ENCODE results near the gene CEP43. TPM values are rescaled to one million over a fixed set of nuclear protein-coding genes. Genes with fewer than 3 reads are reported as not detected.
"Not testable (repeated sequence)": the region's sequence is repeated elsewhere in the genome, so short reads cannot be mapped to it uniquely, and the experiment has no call there.

CEP43 gene
- 1 to 10 TPM; 6.1 to 6.9 TPM for polyA plus RNA-seq

GRCh38 chr6:166999145-166999883 is at the start of gene CEP43:
Gene CEP43 (plus strand): TSS chr6:166999397. CDS start chr6:166999413, 16 bp downstream.
- Histone ChIP-seq H3K27me3 (ENCODE audit: control insufficient read depth in 1 of 2, insufficient read depth in 2 of 2, low read length in 2 of 2) (no peaks in the 10 kb centered on the region), H3K36me3 (ENCODE audit: control insufficient read depth in 2 of 2, insufficient read depth in 2 of 2, low read length in 1 of 2) (peaks cover 0 to 4% of the 10 kb centered on the region in 2 donors), H3K4me3 (ENCODE audit: low read depth in 1 of 2, low read length in 2 of 2) (peak within 1 kb of the TSS; percentile 95 to 99), H3K9me3 (ENCODE audit: control insufficient read depth in 2 of 2, insufficient read depth in 1 of 2, low read depth in 1 of 2, low read length in 1 of 2) (no peaks in the 10 kb centered on the region), H3K27ac (ENCODE audit: low read depth in 2 of 2, low read length in 1 of 2) (peak within 1 kb of the TSS; percentile 21 to 79), H3K4me1 (ENCODE audit: control insufficient read depth in 2 of 2, insufficient read depth in 2 of 2, low read length in 1 of 2) (peaks cover 0 to 4% of the 10 kb centered on the region in 2 donors)
- WGBS, 2 donors = 0 to 1% methylated on average over 68 to 93 of the region's 93 CpGs

GRCh38 chr6:166949528-166950442 is 49.4 kb upstream of the CEP43 start:
- peaks cover 3 to 9% of the 10 kb centered on the region in 2 donors for H3K36me3 ChIP-seq (ENCODE audit: control insufficient read depth in 2 of 2, insufficient read depth in 2 of 2, low read length in 1 of 2)

GRCh38 chr6:166950443-166950821 is 48.8 kb upstream of the CEP43 start:
- Histone ChIP-seq H3K27ac (ENCODE audit: low read depth in 2 of 2, low read length in 1 of 2) (peak overlapping the region in 1 of 2 donors; percentile 4), H3K27me3 (ENCODE audit: control insufficient read depth in 1 of 2, insufficient read depth in 2 of 2, low read length in 2 of 2) (no peaks in the 10 kb centered on the region), H3K4me3 (ENCODE audit: low read depth in 1 of 2, low read length in 2 of 2) (no peak overlapping the region), H3K9me3 (ENCODE audit: control insufficient read depth in 2 of 2, insufficient read depth in 1 of 2, low read depth in 1 of 2, low read length in 1 of 2) (no peaks in the 10 kb centered on the region), H3K4me1 (ENCODE audit: control insufficient read depth in 2 of 2, insufficient read depth in 2 of 2, low read length in 1 of 2) (peaks cover 0 to 11% of the 10 kb centered on the region in 2 donors), H3K36me3 (ENCODE audit: control insufficient read depth in 2 of 2, insufficient read depth in 2 of 2, low read length in 1 of 2) (peaks cover 0 to 9% of the 10 kb centered on the region in 2 donors)
- 75 to 79% methylated on average over 10 of the region's 10 CpGs for WGBS, 2 donors

More at GRCh38 chr6:166949528-166950442, 49.4 kb upstream of the CEP43 start:
- 42 to 55% methylated on average over 9 of the region's 9 CpGs for WGBS, 2 donors
- no peaks in the 10 kb centered on the region for H3K27me3 ChIP-seq (ENCODE audit: control insufficient read depth in 1 of 2, insufficient read depth in 2 of 2, low read length in 2 of 2)
- H3K4me3 ChIP-seq (ENCODE audit: low read depth in 1 of 2, low read length in 2 of 2) = no peak overlapping the region
- no peaks in the 10 kb centered on the region for H3K9me3 ChIP-seq (ENCODE audit: control insufficient read depth in 2 of 2, insufficient read depth in 1 of 2, low read depth in 1 of 2, low read length in 1 of 2)
- H3K4me1 ChIP-seq (ENCODE audit: control insufficient read depth in 2 of 2, insufficient read depth in 2 of 2, low read length in 1 of 2) = peaks cover 0 to 7% of the 10 kb centered on the region in 2 donors
- H3K27ac ChIP-seq (ENCODE audit: low read depth in 2 of 2, low read length in 1 of 2) = peak overlapping the region; percentile 47 to 62

- H3K4me3 ChIP-seq (ENCODE audit: low read depth in 1 of 2, low read length in 2 of 2); H3K9me3 ChIP-seq (ENCODE audit: control insufficient read depth in 2 of 2, insufficient read depth in 1 of 2, low read depth in 1 of 2, low read length in 1 of 2); H3K27me3 ChIP-seq (ENCODE audit: control insufficient read depth in 1 of 2, insufficient read depth in 2 of 2, low read length in 2 of 2); H3K36me3 ChIP-seq (ENCODE audit: control insufficient read depth in 2 of 2, insufficient read depth in 2 of 2, low read length in 1 of 2): not testable (repeated sequence)
- H3K27ac ChIP-seq (ENCODE audit: low read depth in 2 of 2, low read length in 1 of 2) = peak overlapping the region; percentile 20 to 24
- H3K4me1 ChIP-seq (ENCODE audit: control insufficient read depth in 2 of 2, insufficient read depth in 2 of 2, low read length in 1 of 2) = peaks cover 0 to 12% of the 10 kb centered on the region in 2 donors
- WGBS, 2 donors = 69 to 72% methylated on average over 17 of the region's 17 CpGs
Measured at GRCh38 chr6:166950892-166951669, 48.1 kb upstream of the CEP43 start.

- Histone ChIP-seq H3K27ac (ENCODE audit: low read depth in 2 of 2, low read length in 1 of 2) (no peak overlapping the region), H3K4me1 (ENCODE audit: control insufficient read depth in 2 of 2, insufficient read depth in 2 of 2, low read length in 1 of 2) (peaks cover 0 to 12% of the 10 kb centered on the region in 2 donors)
- 73% methylated on average over 3 of the region's 3 CpGs for WGBS, 2 donors
Measured at GRCh38 chr6:166951670-166952060, 47.5 kb upstream of the CEP43 start.

GRCh38 chr6:166952121-166952520 is 47.1 kb upstream of the CEP43 start:
- Histone ChIP-seq H3K27ac (ENCODE audit: low read depth in 2 of 2, low read length in 1 of 2) (no peak overlapping the region), H3K4me1 (ENCODE audit: control insufficient read depth in 2 of 2, insufficient read depth in 2 of 2, low read length in 1 of 2) (peaks cover 0 to 12% of the 10 kb centered on the region in 2 donors), H3K9me3 (ENCODE audit: control insufficient read depth in 2 of 2, insufficient read depth in 1 of 2, low read depth in 1 of 2, low read length in 1 of 2) (no peaks in the 10 kb centered on the region), H3K4me3 (ENCODE audit: low read depth in 1 of 2, low read length in 2 of 2) (no peak overlapping the region), H3K36me3 (ENCODE audit: control insufficient read depth in 2 of 2, insufficient read depth in 2 of 2, low read length in 1 of 2) (no peaks in the 10 kb centered on the region), H3K27me3 (ENCODE audit: control insufficient read depth in 1 of 2, insufficient read depth in 2 of 2, low read length in 2 of 2) (no peaks in the 10 kb centered on the region)
- 88 to 90% methylated on average over 12 of the region's 12 CpGs for WGBS, 2 donors

More at GRCh38 chr6:166951670-166952060, 47.5 kb upstream of the CEP43 start:
- Histone ChIP-seq H3K36me3 (ENCODE audit: control insufficient read depth in 2 of 2, insufficient read depth in 2 of 2, low read length in 1 of 2) (peaks cover 0 to 3% of the 10 kb centered on the region in 2 donors), H3K4me3 (ENCODE audit: low read depth in 1 of 2, low read length in 2 of 2) (no peak overlapping the region), H3K9me3 (ENCODE audit: control insufficient read depth in 2 of 2, insufficient read depth in 1 of 2, low read depth in 1 of 2, low read length in 1 of 2) (no peaks in the 10 kb centered on the region), H3K27me3 (ENCODE audit: control insufficient read depth in 1 of 2, insufficient read depth in 2 of 2, low read length in 2 of 2) (no peaks in the 10 kb centered on the region)

- WGBS, 2 donors = 74 to 75% methylated on average over 17 of the region's 17 CpGs
- Histone ChIP-seq H3K27me3 (ENCODE audit: control insufficient read depth in 1 of 2, insufficient read depth in 2 of 2, low read length in 2 of 2) (no peaks in the 10 kb centered on the region), H3K36me3 (ENCODE audit: control insufficient read depth in 2 of 2, insufficient read depth in 2 of 2, low read length in 1 of 2) (no peaks in the 10 kb centered on the region), H3K4me3 (ENCODE audit: low read depth in 1 of 2, low read length in 2 of 2) (no peak overlapping the region), H3K27ac (ENCODE audit: low read depth in 2 of 2, low read length in 1 of 2) (no peak overlapping the region), H3K4me1 (ENCODE audit: control insufficient read depth in 2 of 2, insufficient read depth in 2 of 2, low read length in 1 of 2) (peaks cover 0 to 15% of the 10 kb centered on the region in 2 donors), H3K9me3 (ENCODE audit: control insufficient read depth in 2 of 2, insufficient read depth in 1 of 2, low read depth in 1 of 2, low read length in 1 of 2) (no peaks in the 10 kb centered on the region)
Measured at GRCh38 chr6:166952567-166953486, 46.4 kb upstream of the CEP43 start.

- 89 to 91% methylated on average over 6 of the region's 6 CpGs for WGBS, 2 donors
- no peak overlapping the region for H3K4me3 ChIP-seq (ENCODE audit: low read depth in 1 of 2, low read length in 2 of 2)
- no peak overlapping the region for H3K27ac ChIP-seq (ENCODE audit: low read depth in 2 of 2, low read length in 1 of 2)
- no peaks in the 10 kb centered on the region for H3K9me3 ChIP-seq (ENCODE audit: control insufficient read depth in 2 of 2, insufficient read depth in 1 of 2, low read depth in 1 of 2, low read length in 1 of 2)
- H3K27me3 ChIP-seq (ENCODE audit: control insufficient read depth in 1 of 2, insufficient read depth in 2 of 2, low read length in 2 of 2) = no peaks in the 10 kb centered on the region
- H3K4me1 ChIP-seq (ENCODE audit: control insufficient read depth in 2 of 2, insufficient read depth in 2 of 2, low read length in 1 of 2) = peaks cover 0 to 15% of the 10 kb centered on the region in 2 donors
- no peaks in the 10 kb centered on the region for H3K36me3 ChIP-seq (ENCODE audit: control insufficient read depth in 2 of 2, insufficient read depth in 2 of 2, low read length in 1 of 2)
Measured at GRCh38 chr6:166954118-166954713, 45.0 kb upstream of the CEP43 start.

Data from esophagus (tissue), 2 donors.